ENCODE results near the gene ABL1.

DNA sequence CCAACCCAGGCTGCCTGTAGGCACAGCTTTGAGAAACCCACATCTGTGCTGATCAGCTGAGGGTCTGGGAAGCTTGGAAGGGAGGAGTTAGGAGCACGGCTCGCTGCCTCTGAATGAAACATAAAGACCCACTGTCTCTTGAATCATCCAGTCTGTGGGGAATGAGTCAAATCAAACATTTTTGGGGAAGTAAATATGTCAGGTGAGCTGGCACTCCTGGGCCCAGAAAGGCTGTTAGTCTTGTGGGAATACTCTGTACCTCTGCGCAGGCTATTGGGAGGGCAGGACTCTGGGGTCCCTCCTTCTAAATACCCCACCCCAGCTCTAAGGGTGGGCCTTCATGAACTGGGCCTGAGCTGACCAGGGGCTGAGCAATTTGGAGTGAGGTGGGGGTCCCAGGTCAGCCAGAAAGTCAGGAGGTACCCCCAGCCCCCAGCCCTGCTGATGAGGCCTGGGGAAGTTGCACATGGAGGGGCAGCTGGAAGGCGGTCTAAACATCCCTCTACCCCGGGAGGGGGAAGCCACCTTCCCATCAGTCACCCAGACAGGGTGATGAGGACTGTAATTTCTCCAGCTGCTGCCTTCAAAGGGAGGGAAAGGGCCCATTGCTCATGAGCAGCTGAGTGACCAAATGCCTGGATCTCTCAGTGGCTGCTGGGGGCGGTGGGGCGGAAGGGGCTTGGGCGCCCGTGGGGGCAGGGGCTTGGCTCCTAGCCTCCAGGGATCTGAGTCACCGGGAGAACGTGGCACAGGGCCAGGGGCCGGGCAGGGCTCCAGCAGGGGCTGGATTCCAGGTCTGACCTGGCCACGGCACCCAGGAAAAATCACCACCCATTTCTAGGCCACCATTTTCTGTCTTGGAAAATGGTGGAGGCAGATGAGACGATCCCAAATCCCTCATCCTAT is 93.2 kb downstream of the ABL1 start:
- TF ChIP-seq, protein P1, sequence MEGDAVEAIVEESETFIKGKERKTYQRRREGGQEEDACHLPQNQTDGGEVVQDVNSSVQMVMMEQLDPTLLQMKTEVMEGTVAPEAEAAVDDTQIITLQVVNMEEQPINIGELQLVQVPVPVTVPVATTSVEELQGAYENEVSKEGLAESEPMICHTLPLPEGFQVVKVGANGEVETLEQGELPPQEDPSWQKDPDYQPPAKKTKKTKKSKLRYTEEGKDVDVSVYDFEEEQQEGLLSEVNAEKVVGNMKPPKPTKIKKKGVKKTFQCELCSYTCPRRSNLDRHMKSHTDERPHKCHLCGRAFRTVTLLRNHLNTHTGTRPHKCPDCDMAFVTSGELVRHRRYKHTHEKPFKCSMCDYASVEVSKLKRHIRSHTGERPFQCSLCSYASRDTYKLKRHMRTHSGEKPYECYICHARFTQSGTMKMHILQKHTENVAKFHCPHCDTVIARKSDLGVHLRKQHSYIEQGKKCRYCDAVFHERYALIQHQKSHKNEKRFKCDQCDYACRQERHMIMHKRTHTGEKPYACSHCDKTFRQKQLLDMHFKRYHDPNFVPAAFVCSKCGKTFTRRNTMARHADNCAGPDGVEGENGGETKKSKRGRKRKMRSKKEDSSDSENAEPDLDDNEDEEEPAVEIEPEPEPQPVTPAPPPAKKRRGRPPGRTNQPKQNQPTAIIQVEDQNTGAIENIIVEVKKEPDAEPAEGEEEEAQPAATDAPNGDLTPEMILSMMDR (conservative IDR thresholded peaks at IDR 0.05; ENCODE audit: low read depth, low read length) = no peak
- no peak for TF ChIP-seq EZH2 (IDR thresholded peaks at IDR 0.05; ENCODE audit: borderline replicate concordance, low read depth, low read length, poor library complexity, severe bottlenecking)

All from A673 (cell line).